ENCODE measurements around the gene OLFM2. TPM values are rescaled to one million over a fixed set of nuclear protein-coding genes. Genes with fewer than 3 reads are reported as not detected.

The OLFM2 gene
- total and polyA plus RNA-seq, 9 of the 15 experiments (the other 6 are each of a cell fraction or from before 2014, with no cell fraction given), result 0.10 to 0.33 (median 0.23) TPM; not detected in 4

- TF ChIP-seq RREB1 (CRISPR knock-in tag; IDR thresholded peaks at IDR 0.05) (0 out of 2 replicates have a peak, but pooled peaks have one; percentile 55), NUFIP1 (IDR thresholded peaks at IDR 0.05; ENCODE audit: partially characterized antibody) (no peak), FOXJ2 (tag; IDR thresholded peaks at IDR 0.05) (no peak), TFAP4 (CRISPR knock-in tag; IDR thresholded peaks at IDR 0.05; ENCODE audit: borderline replicate concordance) (0 out of 2 replicates have a peak, but pooled peaks have one; percentile 13), E2F1 (CRISPR knock-in tag; IDR thresholded peaks at IDR 0.05) (no peak), SREBF2 (CRISPR knock-in tag; IDR thresholded peaks at IDR 0.05) (no peak), ZNF766 (CRISPR knock-in tag; conservative IDR thresholded peaks at IDR 0.05) (no peak), HMBOX1 (IDR thresholded peaks at IDR 0.05) (no peak), KDM4B (IDR thresholded peaks at IDR 0.05; ENCODE audit: borderline replicate concordance in 2 of 2, low read depth in 1 of 2) (no peak), EHMT2 (IDR thresholded peaks at IDR 0.05) (no peak), HIVEP1 (CRISPR knock-in tag; IDR thresholded peaks at IDR 0.05) (no peak), SMAD3 (CRISPR knock-in tag; conservative IDR thresholded peaks at IDR 0.05) (no peak), HMGN3 (IDR thresholded peaks at IDR 0.05; ENCODE audit: borderline replicate concordance, extremely low read depth, insufficient read length, low read depth, low read length) (peak; percentile 43), PTBP1 (IDR thresholded peaks at IDR 0.05; ENCODE audit: low read depth, low read length) (no peak), YY1 (IDR thresholded peaks at IDR 0.05; ENCODE audit: borderline replicate concordance in 1 of 3, control insufficient read depth in 1 of 3, extremely low read depth in 1 of 3, insufficient read depth in 3 of 3, insufficient read length in 1 of 3, insufficient replicate concordance in 2 of 3, low read depth in 1 of 3, low read length in 2 of 3) (peak in 2 of 3 experiments; percentile 47 to 53), CBX1 (IDR thresholded peaks at IDR 0.05; ENCODE audit: low read depth) (no peak), SFPQ (IDR thresholded peaks at IDR 0.05; ENCODE audit: low read depth, low read length) (no peak)
Measured at GRCh38 chr19:9819596-9819909, 116.8 kb downstream of the OLFM2 start (continued).
